GM18907 (cell line): ENCODE results near the gene RNF19B.

ENCODE experiments used
- ATAC-seq: cut with Tn5 transposase; IDR thresholded peaks from one replicate; pipeline ENCODE4 v1.9.1; 2021; ENCODE audit warnings: mild to moderate bottlenecking, moderate library complexity; ENCODE audit not compliant: unreplicated experiment

Gene RNF19B

GRCh38 chr1:32969566-32969965, 5.0 kb upstream of the RNF19B start:
- ATAC-seq = no peak

DNA sequence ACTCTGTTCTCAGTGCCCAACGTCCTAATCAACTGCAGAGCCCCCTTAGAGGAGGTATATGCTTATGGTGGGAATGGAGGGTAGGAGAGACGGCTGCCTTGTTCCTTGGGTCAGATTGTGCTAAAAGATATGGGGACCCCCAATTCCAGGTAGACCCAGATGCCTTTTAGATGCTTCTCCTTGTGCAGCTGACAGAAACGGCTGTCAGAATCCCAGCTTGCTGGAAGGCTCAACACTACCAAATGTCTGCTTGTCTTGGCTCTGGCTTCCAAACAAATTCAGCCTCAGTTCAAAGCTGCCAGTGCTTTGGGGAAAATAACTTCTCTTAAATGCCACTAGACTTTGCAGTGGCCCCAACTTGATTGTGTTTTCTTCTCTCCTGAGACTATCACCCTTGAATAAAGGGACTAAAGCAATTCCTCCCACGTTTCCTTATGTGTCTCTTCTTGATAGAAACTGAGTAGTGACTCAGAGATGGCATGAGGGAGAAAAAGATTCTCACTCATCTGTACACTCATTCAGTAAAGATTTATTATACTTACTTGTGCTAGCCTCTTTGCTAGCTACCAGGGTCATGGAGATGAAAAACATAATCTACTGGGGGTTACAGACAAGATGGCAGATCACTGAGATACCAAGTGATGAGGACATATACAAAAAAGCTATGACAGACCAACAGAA, 3.4 kb upstream of the RNF19B start:
- ATAC-seq = no peak

DNA sequence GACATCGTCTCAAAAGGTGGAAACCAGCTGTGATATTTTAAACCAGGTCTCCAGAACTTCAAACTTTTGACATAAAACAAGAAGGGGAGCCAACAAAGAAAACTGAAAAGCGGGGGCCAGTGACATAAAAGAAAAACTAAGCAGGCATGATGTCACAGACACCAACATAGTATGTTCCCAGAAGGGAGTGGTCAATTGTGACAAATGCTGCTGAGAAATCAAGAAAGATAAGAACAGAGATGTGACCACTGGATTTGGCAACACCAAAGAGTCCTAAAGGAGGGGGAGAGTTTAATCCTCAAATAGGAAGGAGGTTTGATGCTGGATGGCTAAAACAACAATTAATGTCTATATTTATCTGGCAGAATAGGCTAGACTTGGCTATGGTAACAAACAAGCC, 2.3 kb upstream of the RNF19B start:
- no peak for ATAC-seq

DNA sequence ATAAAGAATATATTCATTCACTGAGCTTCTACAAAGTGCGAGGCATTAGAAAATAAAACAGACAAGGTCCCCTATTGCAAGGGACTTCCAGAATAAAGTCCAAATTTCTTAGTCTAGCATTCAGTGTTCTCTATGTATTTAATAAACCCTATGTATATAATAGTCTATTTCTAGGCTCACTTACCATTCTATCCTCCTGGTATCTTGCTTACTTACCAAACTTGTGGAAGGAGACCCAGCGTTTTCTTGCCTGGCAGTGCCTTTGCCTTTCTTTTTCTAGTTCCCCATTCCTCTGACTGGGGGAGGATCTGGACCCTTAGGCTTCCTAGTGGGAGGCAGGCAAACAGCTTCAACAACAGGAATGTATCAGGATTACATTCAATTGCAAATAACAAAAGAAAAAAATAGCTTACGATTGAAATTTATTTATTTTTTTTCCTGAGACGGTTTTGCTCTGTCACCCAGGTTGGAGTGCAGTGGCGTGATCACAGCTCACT, 690 bp upstream of the RNF19B start:
- ATAC-seq = no peak

GRCh38 chr1:32963746-32964460, 706 bp downstream of the RNF19B start:
- peak; percentile 35 for ATAC-seq

GRCh38 chr1:32962248-32962896, 2.2 kb downstream of the RNF19B start:
- ATAC-seq = peak; percentile 42

DNA sequence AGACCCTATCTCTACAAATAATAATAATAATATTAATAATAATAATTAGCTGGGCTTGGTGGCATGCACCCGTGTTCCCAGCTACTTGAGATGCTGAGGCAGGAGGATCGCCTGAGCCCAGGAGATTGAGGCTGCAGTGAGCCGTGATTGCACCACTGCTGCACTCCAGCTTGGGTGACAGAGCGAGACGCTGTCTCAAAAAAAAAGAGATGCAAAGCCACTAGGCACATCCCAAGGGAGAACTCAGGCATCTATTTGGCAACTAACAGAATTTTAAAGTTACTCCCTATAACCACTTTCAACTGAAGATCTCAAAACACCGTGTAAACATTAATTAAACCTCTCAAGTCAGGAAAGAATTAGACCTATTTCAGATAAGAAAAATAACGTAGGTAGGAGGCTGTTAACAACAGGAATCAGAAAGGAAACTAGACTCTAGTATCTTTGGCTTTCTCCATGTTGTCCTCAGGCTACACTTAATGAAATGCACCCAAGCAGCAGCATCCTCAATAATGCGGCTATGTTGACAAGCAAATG, 3.7 kb downstream of the RNF19B start:
- ATAC-seq = no peak

- ATAC-seq = no peak
Observed at GRCh38 chr1:32960342-32960741, 4.3 kb downstream of the RNF19B start.

DNA sequence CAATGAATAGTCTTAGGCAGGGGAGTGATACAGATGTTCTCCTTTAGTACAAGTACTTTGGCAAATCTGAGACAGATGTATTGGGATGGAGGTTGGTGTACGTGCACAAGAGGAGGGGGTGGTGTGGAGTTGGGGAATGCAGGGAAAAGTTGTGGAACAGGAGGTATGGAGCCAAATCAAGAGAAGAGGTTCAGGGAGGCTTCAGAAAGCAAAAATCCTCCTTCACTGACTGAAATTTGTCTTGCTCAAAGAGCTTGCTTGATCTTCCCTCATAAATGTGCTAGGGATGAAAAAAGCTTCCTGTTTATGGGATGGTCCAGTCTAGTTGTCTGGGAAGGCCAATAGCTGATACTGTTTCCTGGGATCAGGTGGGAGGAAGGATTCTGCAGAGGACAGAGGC, 5.8 kb downstream of the RNF19B start:
- ATAC-seq = no peak

- ATAC-seq = no peak
Observed at GRCh38 chr1:32957017-32957416, 7.6 kb downstream of the RNF19B start.

DNA sequence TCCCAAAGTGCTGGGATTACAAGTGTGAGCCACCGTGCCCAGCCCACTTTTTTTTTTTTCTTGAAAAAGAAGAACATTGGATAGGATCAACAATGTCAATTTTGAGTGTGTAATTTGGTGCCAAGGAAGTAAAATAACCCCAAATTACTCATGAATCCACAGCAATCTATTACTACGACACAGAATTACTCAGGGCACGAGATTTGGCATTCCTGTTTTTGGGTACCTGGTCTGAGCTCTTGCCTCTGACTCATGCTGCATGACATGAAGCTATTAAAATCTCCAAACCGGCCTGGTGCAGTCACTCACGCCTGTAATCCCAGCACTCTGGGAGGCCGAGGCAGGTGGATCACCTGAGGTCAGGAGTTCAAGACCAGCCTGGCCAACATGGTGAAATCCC, 10.4 kb downstream of the RNF19B start:
- ATAC-seq = no peak

DNA sequence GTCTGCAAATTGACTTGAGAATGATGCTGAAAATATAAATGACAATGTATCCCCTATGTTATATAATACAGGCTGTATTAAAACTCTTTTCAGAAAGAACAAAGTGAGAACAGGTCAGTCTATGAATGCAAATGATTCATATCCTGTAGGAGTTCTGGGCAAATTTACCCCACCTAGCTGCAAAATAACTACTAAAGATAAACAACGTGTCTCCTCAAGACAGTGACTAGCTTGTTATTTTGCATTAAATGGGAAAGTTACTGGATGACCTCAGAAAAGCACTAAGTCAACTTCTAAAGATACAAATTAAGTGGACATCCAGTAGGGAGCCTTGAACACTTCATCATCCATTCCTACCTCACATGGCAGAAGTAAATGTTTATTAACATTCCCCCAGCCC, 11.1 kb downstream of the RNF19B start:
- ATAC-seq = no peak

DNA sequence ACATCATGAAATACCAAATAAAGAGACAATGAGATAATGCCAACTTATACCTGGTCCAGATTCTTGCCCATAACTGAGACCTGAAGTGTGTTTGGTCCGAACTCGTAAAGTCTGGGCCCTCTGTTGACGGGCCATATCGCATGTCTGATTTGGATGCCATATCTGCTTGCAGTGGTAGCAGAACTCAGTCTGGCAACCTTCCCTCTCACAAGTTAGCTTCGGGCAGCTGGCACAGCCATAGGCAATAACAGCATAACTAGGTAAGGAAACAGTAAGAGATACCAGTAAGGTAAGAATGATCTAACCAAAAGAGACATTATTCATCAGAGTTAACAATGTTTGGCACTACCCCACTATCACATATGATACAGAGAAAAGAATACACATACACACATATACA, 15.1 kb downstream of the RNF19B start:
- no peak for ATAC-seq

DNA sequence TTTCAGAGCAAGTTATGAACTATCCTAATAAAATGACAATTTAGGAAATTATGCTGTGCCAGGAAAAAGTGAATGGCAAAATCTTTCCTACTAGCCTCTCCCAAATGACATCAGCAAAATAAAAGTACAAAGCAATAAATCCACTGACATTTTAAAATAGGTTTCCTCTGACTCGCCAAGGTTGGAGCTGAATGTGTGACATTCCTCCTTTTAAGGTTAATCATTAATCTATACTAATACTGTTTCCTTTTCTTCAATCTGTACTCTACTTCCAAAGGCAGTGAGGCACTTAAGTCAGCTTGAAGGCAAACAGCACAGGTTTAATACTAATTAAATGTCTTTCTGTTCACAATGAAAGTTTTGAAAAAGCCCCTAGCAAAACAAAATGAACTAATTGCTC, 15.7 kb downstream of the RNF19B start:
- ATAC-seq = no peak

DNA sequence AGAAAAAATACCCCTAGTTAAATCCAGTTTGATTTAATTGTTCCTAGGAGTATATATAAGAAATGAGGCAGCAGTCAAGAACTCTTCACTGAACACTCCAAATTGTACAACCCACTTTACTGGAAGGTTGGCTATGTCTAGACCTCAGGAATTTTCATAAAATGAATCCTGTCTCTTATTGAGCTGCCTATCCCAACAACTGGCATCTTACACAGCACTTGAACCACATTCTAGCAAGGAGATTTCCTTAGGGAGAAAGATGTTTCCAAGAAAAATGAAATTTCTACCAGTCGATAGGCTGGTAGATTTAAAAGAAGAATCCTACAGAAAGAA, 16.3 kb downstream of the RNF19B start:
- ATAC-seq = no peak

- ATAC-seq = no peak
Observed at GRCh38 chr1:32947669-32948389, 16.8 kb downstream of the RNF19B start.

GRCh38 chr1:32946413-32946812, 18.2 kb downstream of the RNF19B start:
- ATAC-seq = no peak

DNA sequence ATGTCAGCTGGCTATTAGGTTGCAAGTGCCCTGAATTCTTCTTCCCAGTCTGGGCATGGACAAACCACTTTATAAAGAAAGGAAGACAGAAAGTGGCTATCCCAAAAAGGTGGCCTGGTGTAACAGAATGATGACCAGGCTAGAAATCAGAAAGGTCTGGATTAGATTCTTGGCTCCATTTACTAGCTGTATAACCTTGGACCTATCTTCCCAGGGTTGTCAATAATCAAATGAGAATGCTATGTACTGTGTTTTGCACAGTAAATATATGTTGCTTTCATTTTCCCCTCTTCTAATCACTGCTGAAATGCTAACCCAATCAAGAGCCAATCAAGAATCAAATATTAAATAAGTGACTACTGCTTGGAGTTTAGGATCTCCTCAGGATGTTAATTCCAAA, 20.4 kb downstream of the RNF19B start:
- ATAC-seq = no peak

DNA sequence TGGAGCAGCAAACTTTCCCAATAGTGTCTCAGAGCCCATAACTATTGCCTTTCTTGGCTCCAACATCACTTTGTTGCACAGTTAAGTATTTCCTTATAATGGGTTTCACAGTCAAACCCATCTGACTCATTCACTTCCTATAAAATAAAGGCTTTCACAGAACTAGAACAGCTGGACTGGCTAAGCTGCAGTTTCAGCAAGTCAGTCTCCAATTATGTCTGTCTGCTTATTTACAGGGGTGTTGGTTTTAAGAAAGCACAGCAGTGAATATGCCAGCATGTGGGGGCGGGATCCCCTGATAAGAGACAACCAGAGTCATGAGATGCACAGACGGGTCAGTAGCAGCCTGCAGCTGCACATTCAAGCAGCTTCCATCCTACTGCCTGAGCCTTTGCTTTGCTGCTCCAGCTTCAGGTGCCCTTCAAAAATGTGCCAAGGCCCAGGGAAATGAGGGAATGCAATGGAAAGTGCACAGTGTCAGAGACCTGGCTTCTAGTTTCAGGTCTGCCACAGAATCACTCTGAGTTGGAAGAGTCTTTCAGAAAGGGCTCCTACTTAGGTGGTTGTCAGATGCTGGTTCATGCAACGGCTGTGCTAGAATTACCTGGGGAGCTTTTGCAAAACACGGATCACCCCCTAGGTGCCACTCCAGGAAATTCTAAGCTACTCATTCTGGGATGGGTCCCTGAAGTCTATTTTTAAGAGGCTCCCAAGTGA, 24.8 kb downstream of the RNF19B start:
- ATAC-seq = no peak

GRCh38 chr1:32937061-32937460, 27.5 kb downstream of the RNF19B start:
- ATAC-seq = no peak

- no peak for ATAC-seq
Observed at GRCh38 chr1:32934535-32934934, 30.1 kb downstream of the RNF19B start.
